ENCODE results near the gene ADARB2. TPM values are rescaled to one million over a fixed set of nuclear protein-coding genes. Genes with fewer than 3 reads are reported as not detected.

Gene ADARB2
- total RNA-seq, 1 donor from 2014 or later: not detected

DNA sequence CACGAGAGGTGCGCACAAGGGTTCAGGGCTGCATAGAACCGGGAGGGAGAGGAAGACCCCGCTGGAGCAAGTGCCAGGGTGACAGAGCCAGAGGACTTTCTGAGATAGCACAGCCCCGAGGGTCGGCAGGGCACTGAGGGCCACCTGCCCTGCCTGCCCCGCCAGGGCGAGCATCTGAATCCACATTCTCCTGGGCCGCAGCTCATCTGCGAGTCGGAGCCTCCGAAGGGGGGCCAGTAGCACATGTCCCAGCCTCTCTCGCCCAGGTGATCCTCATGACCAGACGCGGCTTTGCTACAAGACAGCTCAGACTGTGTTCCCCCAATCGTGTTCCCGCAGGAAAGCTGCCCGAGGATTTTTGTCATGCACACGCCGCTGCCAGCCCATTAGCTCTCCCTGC, 71.2 kb downstream of the ADARB2 start:
- H3K9me3 ChIP-seq: no peaks in the 10 kb centered on the region
- H3K27me3 ChIP-seq: no peaks in the 10 kb centered on the region
- H3K36me3 ChIP-seq: no peaks in the 10 kb centered on the region
- no peak for DNase-seq (ENCODE audit: low spot score in 2 of 2)
- intact Hi-C loops (cut with DNase I): no loop called here
- TF ChIP-seq, protein P1, sequence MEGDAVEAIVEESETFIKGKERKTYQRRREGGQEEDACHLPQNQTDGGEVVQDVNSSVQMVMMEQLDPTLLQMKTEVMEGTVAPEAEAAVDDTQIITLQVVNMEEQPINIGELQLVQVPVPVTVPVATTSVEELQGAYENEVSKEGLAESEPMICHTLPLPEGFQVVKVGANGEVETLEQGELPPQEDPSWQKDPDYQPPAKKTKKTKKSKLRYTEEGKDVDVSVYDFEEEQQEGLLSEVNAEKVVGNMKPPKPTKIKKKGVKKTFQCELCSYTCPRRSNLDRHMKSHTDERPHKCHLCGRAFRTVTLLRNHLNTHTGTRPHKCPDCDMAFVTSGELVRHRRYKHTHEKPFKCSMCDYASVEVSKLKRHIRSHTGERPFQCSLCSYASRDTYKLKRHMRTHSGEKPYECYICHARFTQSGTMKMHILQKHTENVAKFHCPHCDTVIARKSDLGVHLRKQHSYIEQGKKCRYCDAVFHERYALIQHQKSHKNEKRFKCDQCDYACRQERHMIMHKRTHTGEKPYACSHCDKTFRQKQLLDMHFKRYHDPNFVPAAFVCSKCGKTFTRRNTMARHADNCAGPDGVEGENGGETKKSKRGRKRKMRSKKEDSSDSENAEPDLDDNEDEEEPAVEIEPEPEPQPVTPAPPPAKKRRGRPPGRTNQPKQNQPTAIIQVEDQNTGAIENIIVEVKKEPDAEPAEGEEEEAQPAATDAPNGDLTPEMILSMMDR (IDR thresholded peaks at IDR 0.05): no peak
- H3K27ac ChIP-seq: no peak overlapping the region
- no peak overlapping the region for H3K4me3 ChIP-seq
- no peaks in the 10 kb centered on the region for H3K4me1 ChIP-seq

DNA sequence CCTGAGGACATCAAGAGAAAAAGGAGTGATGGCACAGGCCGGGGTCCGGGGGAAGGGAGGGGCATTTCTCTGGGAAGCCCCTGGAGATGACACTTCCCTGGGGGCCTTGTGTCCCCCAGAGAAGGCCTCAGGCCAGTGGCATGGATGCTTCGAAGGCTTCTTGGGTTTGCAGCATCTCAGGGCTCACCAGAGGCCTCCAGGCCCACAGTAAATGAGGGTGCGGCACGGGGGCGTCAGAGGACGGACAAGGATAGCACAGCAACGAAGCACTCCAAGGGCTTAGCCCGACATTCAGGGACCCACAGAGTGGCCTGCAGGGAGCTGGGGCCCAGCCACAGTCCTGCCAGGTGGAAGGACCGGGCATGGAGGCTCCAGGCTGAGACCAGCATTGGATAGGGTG, 71.6 kb downstream of the ADARB2 start:
- no peak overlapping the region for H3K27ac ChIP-seq
- no peak for DNase-seq (ENCODE audit: low spot score in 2 of 2)
- intact Hi-C loops (cut with DNase I): no loop called here

DNA sequence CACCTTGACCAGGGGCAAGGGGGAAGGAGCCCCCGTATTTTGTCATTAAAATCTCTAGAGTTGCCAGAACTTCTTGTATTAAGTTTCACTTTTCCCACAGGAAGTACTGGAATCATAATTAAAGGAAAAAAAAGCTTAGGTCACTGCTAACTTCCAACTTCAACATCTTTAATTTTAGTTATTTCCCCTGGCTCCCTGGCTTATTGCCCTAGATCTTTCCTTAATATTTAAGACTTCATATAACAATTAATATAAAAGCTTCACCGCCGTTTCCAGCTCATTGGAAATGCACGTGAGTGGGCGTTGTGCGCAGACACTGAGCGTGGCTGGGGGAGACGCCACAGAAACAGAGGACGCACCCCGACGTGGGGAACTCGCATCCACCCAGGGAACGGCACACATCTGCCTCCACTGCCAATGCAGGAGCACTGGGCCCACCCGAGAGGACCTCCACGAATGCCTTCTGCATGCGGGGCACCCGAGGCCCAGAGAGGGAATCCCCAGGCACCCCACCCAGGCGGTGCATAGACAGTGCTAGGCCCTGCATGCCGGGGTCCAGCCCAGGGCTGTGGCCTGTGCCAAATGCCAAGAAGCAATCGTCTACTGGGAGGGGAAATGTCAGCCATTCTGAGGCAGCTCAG, 72.2 kb downstream of the ADARB2 start:
- intact Hi-C loops (cut with DNase I): no loop called here
- H3K27me3 ChIP-seq: no peaks in the 10 kb centered on the region
- no peaks in the 10 kb centered on the region for H3K36me3 ChIP-seq
- no peaks in the 10 kb centered on the region for H3K4me1 ChIP-seq
- H3K9me3 ChIP-seq: no peaks in the 10 kb centered on the region
- H3K27ac ChIP-seq: no peak overlapping the region
- no peak for DNase-seq (ENCODE audit: low spot score in 2 of 2)
- no peak overlapping the region for H3K4me3 ChIP-seq
- TF ChIP-seq, protein P1 (IDR thresholded peaks at IDR 0.05): no peak

More for the DNA sequence above, 71.6 kb downstream of the ADARB2 start:
- H3K4me3 ChIP-seq: no peak overlapping the region
- no peaks in the 10 kb centered on the region for H3K9me3 ChIP-seq
- TF ChIP-seq, protein P1 (IDR thresholded peaks at IDR 0.05): no peak
- no peaks in the 10 kb centered on the region for H3K27me3 ChIP-seq
- H3K36me3 ChIP-seq: no peaks in the 10 kb centered on the region
- no peaks in the 10 kb centered on the region for H3K4me1 ChIP-seq

DNA sequence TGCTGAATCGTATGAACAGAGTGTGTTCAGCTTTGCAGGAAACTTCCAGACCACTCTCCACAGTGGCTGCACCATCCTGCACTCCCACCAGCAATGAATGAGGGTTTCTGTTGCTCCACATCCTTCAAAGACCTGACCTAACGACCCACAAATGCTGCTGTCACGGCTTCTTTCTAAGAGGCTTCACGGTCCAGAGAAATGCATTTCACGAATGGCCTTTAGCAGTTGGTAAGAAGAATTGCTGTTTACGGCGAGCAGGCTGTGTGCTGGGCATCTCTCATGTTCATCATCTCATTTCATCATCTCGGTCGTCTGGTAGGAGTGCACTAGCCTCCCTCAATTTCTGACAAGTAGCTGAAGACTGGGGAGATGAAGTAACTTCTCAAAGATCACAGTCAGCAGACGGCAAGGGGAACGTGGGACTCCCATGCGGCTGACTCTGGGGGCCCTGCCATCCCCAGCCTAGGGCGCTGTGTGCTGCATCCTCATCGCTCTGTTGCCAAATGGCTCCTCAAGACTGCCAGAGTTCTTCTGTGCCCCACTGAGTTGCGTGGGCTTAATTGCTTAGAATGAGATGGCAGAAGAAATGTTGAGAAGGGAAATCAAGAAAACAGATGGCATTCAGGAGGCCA, 72.9 kb downstream of the ADARB2 start:
- Histone ChIP-seq H3K4me1 (no peaks in the 10 kb centered on the region), H3K4me3 (no peak overlapping the region), H3K36me3 (no peaks in the 10 kb centered on the region), H3K9me3 (no peaks in the 10 kb centered on the region), H3K27ac (no peak overlapping the region), H3K27me3 (no peaks in the 10 kb centered on the region)
- no peak for DNase-seq (ENCODE audit: low spot score in 2 of 2)
- TF ChIP-seq, protein P1 (IDR thresholded peaks at IDR 0.05): no peak
- intact Hi-C loops (cut with DNase I): no loop called here

DNA sequence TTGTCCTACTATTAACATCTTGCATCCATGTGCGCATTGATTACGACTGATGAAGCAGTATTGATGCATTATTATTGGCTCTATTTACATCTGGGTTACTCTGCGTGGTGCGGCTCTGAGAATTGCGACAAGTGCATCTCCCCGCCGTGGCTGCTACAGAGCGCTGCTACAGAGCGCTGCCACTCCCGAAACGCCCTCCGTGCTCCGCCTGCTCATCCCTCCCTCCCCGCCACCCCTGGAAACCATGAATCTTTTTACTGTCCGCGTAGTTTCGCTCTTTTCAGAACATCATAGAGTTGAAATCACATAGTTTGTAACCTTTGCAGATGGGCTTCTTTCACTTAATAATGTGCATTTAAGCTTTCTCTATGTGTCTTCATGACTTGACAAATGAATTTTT, 74.1 kb downstream of the ADARB2 start:
- H3K27me3 ChIP-seq: no peaks in the 10 kb centered on the region
- TF ChIP-seq, protein P1 (IDR thresholded peaks at IDR 0.05): no peak
- no peak overlapping the region for H3K27ac ChIP-seq
- no peaks in the 10 kb centered on the region for H3K4me1 ChIP-seq
- H3K36me3 ChIP-seq: no peaks in the 10 kb centered on the region
- no peaks in the 10 kb centered on the region for H3K9me3 ChIP-seq
- no peak for DNase-seq (ENCODE audit: low spot score in 2 of 2)
- intact Hi-C loops (cut with DNase I): no loop called here
- no peak overlapping the region for H3K4me3 ChIP-seq

All from ascending aorta (tissue), 2 donors.